ENCODE data around the gene CATSPER4. TPM values are rescaled to one million over a fixed set of nuclear protein-coding genes. Genes with fewer than 3 reads are reported as not detected.
A peak's percentile ranks its signal among the peaks of the same experiment; 100 is the strongest.

CATSPER4 gene
- total RNA-seq (2014; rRNA removed; shearing (Covaris generic)) = not detected in 2 replicates

GRCh38 chr1:26190373-26190987 lies at the start of gene CATSPER4:
Gene CATSPER4 (plus strand): TSS chr1:26190602. CDS start chr1:26190628, 26 bp downstream.
- DNase-seq (ENCODE audit: low spot score) = peak; percentile 6

- no peak for DNase-seq (ENCODE audit: low spot score)
Measured at GRCh38 chr1:26142159-26142558, 48.2 kb upstream of the CATSPER4 start.

DNA sequence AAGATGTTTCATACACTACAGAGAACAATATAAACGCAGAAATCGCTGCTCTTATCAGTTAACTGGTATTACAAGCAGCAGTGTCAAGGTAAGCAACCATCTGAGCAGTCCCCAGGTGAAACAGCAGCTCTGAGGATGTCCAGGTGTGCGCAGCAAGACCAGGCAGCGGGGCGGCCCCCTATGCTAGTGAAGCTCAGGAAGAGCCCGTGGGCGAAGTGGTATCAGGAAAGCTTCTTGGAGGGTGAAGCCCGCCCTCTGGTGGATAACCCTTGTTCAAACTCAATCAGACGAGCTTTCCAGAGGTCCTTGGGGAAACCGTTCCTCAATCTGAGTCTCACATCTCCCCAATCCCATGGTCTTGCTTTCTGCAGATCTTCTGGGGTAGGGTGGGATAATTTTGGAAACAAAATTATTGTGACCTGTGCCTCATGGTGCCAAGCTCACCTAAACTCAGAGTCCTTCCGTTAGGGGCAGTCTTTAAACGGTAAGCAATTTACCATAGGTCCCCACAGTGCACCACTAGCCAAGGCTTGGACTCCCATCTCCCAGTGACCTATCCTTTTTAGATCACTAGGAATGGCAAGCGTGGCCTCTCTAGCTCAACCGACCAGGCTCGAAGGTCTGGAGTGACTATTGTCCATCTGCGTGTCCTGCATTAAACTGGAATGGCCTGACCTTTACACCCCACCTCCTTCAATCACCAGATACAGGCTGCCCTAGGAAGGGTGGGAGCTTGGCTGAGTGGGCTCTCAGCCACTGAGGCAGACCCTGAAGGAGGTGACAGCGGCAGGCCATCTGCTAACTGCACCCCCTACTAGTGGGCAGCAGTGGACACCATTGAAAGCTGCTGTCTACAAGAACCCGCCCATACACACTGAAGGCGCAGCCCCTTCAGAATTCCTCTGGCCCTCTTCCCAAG lies 45.1 kb upstream of the CATSPER4 start:
- peak; percentile 65 for DNase-seq (ENCODE audit: low spot score)

DNA sequence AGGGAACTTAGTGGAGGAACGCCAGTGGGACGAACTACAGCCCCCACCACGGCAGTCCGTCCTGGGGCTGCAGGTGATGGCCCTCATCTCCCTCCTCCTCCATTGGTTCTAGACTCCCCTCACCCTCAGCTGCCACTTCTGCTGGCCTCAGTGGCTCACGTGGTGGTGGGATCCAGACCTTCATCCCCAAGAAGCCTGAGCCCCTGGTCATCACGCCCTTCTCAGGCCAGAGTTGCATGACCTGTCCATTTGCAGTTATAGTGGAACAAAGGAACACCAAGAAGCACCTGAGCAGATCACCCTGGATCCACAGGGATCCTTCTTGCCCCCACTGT lies 44.5 kb upstream of the CATSPER4 start:
- DNase-seq (ENCODE audit: low spot score) = no peak

- DNase-seq (ENCODE audit: low spot score) = no peak
Measured at GRCh38 chr1:26148887-26149286, 41.5 kb upstream of the CATSPER4 start.

- no peak for DNase-seq (ENCODE audit: low spot score)
Measured at GRCh38 chr1:26153966-26154532, 36.4 kb upstream of the CATSPER4 start.

DNA sequence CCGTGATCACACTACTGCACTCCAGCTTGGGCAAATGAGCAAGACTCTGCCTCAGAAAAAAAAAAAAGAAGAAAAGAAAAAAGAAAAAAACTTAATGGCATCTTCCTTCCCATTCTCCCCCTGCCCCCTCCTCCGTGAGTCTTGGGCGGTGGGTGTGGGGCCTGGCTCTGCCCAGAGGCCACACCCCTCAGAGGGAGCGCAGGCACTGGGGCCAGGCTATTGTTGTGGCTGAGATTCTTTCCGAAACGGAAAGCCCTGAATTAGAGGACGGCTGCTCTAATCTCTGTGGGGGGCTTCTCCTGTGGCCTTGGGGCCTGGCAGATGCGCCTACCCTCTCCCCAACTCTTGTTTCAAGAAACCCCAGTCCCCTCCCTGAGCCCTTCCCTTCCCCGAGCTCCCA lies 35.7 kb upstream of the CATSPER4 start:
- DNase-seq (ENCODE audit: low spot score) = no peak

GRCh38 chr1:26155370-26156284 lies 34.8 kb upstream of the CATSPER4 start:
- no peak for DNase-seq (ENCODE audit: low spot score)

GRCh38 chr1:26156285-26157038 lies 33.9 kb upstream of the CATSPER4 start:
- peak; percentile 31 for DNase-seq (ENCODE audit: low spot score)

GRCh38 chr1:26158271-26158907 lies 32.0 kb upstream of the CATSPER4 start:
- no peak for DNase-seq (ENCODE audit: low spot score)

DNA sequence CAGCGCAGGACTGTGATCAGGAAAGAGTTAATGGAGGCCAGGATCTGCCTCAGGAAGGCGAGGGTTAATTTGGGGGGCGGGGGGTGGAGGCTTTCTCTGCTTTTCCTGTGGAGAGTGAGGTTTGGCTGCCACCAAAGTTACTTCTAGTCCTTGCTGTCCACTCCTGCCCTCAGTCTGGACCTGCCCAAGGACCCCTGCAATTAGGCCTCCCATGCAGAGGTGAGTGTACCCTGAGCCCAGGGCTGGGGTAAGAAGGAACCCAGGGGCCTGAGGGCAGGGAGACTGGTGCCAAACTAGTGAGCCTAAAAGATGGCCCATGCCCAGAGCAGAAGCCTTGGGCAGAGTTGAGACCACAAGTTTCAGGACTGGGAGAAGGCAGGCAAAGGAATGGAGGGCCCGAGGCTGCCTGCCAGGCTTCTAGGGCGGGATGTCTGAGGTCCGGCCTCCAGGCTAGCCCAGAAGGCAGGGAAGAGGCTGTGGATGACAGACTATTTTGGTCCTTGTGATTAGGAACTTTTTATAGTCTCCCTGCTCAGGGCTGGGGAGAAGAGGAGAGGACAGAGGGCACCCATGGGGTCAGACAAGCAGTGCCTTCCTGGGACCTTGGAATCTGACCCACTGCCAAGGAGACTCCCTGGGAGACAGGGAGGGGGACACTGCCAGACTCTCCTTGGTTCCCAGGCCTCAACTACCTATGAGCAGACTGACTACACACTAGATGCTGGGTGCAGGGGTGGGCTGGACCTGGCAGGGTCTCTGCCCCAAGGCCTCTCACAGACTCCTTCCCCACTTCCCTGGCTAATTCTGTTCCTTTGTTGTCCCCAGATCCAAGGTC lies 31.3 kb upstream of the CATSPER4 start, which contains the start of gene FAM110D:
TSS of gene FAM110D (plus strand) at position 172 of the 835 bp plus-strand sequence. CDS start 2,213 bp downstream, outside the sequence.
- DNase-seq (ENCODE audit: low spot score) = no peak

GRCh38 chr1:26159743-26160039 lies 30.7 kb upstream of the CATSPER4 start:
- DNase-seq (ENCODE audit: low spot score) = no peak

DNA sequence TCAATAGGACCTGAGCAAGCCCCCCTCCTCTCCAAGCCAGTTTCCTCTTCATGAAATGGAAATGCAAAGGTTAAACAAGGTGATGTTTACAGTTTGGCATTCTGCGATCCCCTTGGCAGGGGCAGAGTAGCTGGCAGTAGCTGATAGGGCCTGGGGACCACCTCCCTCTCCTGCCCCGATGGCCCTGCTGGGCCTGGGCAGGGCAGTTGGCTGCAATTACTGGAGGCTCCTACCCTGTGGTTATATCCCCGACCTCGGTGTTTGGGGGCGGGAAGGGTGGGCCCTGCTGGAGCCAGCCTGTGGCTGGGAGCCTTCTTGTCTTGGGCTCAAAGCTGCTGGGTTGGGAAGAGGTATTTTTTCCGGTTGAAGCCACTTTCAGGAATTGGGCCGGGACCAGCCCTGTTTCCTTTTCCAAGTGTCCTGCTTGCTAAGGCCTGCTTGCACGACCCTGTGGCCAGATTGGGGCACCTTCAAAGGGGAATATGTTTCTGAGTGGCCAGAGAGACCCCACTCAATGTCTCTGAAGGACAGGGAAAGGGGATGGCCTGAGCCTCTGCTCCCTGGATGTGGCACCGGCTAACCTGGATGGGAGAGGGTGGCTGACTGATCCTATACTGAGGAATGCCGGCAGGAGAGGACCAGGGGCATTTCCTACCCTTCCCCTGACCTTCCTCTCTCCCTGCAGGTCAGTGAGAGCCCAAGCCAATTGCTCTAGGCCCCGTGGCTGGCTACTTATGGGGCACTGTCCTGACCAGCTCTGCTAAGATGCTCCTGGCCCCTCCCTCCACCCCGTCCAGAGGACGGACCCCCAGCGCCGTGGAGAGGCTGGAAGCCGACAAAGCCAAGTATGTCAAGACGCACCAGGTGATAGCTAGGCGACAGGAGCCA lies 29.6 kb upstream of the CATSPER4 start:
- DNase-seq (ENCODE audit: low spot score) = no peak

DNA sequence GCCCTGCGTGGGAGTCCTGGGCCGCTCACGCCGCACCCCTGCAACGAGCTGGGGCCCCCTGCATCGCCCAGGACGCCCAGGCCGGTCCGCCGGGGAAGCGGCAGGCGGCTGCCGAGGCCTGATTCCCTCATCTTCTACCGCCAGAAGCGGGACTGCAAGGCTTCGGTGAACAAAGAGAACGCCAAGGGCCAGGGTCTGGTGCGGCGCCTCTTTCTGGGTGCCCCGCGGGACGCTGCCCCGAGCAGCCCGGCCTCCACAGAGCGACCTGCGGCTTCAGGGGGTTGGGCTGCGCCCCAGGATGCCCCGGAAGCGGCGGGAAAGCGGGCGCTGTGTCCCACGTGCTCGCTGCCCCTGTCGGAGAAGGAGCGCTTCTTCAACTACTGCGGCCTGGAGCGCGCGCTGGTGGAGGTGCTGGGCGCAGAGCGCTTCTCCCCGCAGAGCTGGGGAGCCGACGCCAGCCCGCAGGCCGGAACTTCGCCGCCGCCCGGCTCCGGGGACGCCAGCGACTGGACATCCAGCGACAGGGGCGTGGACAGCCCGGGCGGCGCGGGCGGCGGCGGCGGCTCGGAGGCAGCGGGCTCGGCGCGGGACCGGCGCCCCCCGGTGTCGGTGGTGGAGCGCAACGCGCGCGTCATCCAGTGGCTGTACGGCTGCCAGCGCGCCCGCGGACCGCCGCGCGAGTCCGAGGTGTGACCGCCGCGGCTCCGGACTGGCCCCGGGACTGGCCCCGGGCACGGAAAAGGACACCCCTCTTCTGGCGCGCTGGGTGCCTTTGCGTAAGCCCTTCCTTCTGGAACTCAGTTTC lies 28.8 kb upstream of the CATSPER4 start:
- no peak for DNase-seq (ENCODE audit: low spot score)

DNA sequence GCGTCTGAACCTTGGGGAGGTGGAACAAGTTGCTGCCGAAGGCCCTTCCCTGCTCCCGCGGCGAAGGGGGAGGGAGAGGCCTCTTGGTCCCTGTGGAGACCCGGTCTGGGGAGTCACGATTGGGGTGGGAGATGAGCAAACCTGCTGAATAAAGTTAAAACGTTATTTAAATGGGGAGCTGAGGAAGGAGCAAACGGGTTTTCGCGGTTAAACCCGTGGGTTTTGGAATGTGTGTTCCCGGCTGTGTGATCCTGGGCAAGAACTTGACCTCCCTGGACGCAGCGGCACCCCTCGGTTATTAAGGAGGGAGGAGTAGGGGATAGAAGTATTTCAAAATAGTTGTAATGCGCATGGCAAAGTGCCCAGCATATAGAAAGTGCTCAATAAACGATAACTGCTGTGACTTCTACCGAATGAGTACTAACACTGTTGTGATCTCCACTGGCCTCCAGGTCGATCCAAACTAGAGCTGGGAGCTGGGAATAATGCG lies 28.1 kb upstream of the CATSPER4 start:
- no peak for DNase-seq (ENCODE audit: low spot score)

- DNase-seq (ENCODE audit: low spot score) = no peak
Measured at GRCh38 chr1:26163684-26164035, 26.7 kb upstream of the CATSPER4 start.

- DNase-seq (ENCODE audit: low spot score) = no peak
Measured at GRCh38 chr1:26164036-26164860, 26.2 kb upstream of the CATSPER4 start.
